ENCODE data around the gene ST8SIA5. TPM values are rescaled to one million over a fixed set of nuclear protein-coding genes. Genes with fewer than 3 reads are reported as not detected.

Gene ST8SIA5
- total and polyA plus RNA-seq, 10 of the 15 experiments (the other 5 are each of a cell fraction or from before 2014, with no cell fraction given): 0.02 to 0.32 (median 0.12) TPM; not detected in 1

DNA sequence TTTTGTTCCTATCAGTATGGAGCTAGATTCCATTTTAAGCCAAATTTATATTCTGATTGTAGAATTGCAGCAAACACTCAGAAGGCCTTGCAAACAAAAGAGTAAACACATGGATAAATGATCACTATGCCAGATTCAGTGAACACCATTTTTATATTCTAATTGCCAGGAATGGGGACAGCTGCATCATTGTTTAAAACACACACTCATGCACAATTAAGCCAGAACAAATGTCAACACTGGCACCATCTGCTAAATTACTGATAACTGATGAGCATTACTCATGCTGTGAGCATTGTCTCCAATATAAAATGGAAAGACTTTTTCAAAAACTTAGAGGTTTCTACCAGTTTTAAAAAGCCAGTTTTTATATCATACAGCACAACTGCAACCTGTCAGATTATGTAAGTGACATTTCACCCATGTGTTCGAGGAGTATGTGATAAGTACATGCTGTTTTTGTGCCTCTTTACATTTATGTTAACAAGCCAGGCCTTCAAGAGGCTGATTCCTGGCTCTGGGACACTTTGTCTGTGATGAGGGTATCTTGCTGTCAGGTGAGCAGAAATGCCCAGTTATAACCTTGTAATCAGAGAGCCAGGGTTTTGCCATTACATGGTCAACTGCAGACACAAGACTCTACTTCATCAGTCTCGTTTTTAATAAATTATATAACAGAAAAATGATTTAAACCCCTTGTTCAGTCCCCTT lies 4.4 kb upstream of the ST8SIA5 start (continued):
- TF ChIP-seq, protein P1, sequence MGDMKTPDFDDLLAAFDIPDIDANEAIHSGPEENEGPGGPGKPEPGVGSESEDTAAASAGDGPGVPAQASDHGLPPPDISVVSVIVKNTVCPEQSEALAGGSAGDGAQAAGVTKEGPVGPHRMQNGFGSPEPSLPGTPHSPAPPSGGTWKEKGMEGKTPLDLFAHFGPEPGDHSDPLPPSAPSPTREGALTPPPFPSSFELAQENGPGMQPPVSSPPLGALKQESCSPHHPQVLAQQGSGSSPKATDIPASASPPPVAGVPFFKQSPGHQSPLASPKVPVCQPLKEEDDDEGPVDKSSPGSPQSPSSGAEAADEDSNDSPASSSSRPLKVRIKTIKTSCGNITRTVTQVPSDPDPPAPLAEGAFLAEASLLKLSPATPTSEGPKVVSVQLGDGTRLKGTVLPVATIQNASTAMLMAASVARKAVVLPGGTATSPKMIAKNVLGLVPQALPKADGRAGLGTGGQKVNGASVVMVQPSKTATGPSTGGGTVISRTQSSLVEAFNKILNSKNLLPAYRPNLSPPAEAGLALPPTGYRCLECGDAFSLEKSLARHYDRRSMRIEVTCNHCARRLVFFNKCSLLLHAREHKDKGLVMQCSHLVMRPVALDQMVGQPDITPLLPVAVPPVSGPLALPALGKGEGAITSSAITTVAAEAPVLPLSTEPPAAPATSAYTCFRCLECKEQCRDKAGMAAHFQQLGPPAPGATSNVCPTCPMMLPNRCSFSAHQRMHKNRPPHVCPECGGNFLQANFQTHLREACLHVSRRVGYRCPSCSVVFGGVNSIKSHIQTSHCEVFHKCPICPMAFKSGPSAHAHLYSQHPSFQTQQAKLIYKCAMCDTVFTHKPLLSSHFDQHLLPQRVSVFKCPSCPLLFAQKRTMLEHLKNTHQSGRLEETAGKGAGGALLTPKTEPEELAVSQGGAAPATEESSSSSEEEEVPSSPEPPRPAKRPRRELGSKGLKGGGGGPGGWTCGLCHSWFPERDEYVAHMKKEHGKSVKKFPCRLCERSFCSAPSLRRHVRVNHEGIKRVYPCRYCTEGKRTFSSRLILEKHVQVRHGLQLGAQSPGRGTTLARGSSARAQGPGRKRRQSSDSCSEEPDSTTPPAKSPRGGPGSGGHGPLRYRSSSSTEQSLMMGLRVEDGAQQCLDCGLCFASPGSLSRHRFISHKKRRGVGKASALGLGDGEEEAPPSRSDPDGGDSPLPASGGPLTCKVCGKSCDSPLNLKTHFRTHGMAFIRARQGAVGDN (IDR thresholded peaks at IDR 0.05): no peak
- TF ChIP-seq BMI1 (IDR thresholded peaks at IDR 0.05; ENCODE audit: borderline replicate concordance) (no peak), ZNF24 (IDR thresholded peaks at IDR 0.05) (no peak), KAT2A (conservative IDR thresholded peaks at IDR 0.05; ENCODE audit: control insufficient read depth, low read depth, low read length) (no peak), EP300 (IDR thresholded peaks at IDR 0.05; ENCODE audit: borderline replicate concordance in 1 of 2, control insufficient read depth in 1 of 2, low read depth in 2 of 2, low read length in 2 of 2) (no peak), RAD21 (IDR thresholded peaks at IDR 0.05; ENCODE audit: insufficient read depth, low read depth, low read length) (no peak), SMC3 (IDR thresholded peaks at IDR 0.05; ENCODE audit: borderline replicate concordance, low read length) (no peak), SREBF2 (IDR thresholded peaks at IDR 0.05; ENCODE audit: low read length) (no peak), FOXM1 (IDR thresholded peaks at IDR 0.05; ENCODE audit: low read depth, low read length) (no peak), TAF1 (IDR thresholded peaks at IDR 0.05; ENCODE audit: borderline replicate concordance, low read depth, low read length) (no peak)
- TF ChIP-seq, protein P2, sequence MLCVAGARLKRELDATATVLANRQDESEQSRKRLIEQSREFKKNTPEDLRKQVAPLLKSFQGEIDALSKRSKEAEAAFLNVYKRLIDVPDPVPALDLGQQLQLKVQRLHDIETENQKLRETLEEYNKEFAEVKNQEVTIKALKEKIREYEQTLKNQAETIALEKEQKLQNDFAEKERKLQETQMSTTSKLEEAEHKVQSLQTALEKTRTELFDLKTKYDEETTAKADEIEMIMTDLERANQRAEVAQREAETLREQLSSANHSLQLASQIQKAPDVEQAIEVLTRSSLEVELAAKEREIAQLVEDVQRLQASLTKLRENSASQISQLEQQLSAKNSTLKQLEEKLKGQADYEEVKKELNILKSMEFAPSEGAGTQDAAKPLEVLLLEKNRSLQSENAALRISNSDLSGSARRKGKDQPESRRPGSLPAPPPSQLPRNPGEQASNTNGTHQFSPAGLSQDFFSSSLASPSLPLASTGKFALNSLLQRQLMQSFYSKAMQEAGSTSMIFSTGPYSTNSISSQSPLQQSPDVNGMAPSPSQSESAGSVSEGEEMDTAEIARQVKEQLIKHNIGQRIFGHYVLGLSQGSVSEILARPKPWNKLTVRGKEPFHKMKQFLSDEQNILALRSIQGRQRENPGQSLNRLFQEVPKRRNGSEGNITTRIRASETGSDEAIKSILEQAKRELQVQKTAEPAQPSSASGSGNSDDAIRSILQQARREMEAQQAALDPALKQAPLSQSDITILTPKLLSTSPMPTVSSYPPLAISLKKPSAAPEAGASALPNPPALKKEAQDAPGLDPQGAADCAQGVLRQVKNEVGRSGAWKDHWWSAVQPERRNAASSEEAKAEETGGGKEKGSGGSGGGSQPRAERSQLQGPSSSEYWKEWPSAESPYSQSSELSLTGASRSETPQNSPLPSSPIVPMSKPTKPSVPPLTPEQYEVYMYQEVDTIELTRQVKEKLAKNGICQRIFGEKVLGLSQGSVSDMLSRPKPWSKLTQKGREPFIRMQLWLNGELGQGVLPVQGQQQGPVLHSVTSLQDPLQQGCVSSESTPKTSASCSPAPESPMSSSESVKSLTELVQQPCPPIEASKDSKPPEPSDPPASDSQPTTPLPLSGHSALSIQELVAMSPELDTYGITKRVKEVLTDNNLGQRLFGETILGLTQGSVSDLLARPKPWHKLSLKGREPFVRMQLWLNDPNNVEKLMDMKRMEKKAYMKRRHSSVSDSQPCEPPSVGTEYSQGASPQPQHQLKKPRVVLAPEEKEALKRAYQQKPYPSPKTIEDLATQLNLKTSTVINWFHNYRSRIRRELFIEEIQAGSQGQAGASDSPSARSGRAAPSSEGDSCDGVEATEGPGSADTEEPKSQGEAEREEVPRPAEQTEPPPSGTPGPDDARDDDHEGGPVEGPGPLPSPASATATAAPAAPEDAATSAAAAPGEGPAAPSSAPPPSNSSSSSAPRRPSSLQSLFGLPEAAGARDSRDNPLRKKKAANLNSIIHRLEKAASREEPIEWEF (IDR thresholded peaks at IDR 0.05; ENCODE audit: insufficient replicate concordance, low read depth, low read length): no peak
- TF ChIP-seq, protein P3, sequence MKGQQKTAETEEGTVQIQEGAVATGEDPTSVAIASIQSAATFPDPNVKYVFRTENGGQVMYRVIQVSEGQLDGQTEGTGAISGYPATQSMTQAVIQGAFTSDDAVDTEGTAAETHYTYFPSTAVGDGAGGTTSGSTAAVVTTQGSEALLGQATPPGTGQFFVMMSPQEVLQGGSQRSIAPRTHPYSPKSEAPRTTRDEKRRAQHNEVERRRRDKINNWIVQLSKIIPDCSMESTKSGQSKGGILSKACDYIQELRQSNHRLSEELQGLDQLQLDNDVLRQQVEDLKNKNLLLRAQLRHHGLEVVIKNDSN (IDR thresholded peaks at IDR 0.05; ENCODE audit: borderline replicate concordance, extremely low read length, insufficient read depth, low read depth, low read length): no peak
- TF ChIP-seq, protein P4, sequence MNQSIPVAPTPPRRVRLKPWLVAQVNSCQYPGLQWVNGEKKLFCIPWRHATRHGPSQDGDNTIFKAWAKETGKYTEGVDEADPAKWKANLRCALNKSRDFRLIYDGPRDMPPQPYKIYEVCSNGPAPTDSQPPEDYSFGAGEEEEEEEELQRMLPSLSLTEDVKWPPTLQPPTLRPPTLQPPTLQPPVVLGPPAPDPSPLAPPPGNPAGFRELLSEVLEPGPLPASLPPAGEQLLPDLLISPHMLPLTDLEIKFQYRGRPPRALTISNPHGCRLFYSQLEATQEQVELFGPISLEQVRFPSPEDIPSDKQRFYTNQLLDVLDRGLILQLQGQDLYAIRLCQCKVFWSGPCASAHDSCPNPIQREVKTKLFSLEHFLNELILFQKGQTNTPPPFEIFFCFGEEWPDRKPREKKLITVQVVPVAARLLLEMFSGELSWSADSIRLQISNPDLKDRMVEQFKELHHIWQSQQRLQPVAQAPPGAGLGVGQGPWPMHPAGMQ (IDR thresholded peaks at IDR 0.05; ENCODE audit: borderline replicate concordance): no peak
